ENCODE data around the gene CITED4.

GRCh38 chr1:40896482-40896881, 34.3 kb upstream of the CITED4 start:
- TF ChIP-seq CTCF (optimal IDR thresholded peaks at IDR 0.05 in 1 of 3, IDR thresholded peaks at IDR 0.05 in 1 of 3, conservative IDR thresholded peaks at IDR 0.05 in 1 of 3; ENCODE audit: extremely low read depth in 1 of 3, insufficient read depth in 2 of 3, low read length in 3 of 3) = no peak
- no peak for TF ChIP-seq EZH2 (IDR thresholded peaks at IDR 0.05; ENCODE audit: low read length)

Data from keratinocyte (primary cell).